GM15510 (cell line): ENCODE data around the gene TMBIM6.

ENCODE experiments used
- POLR2A ChIP-seq: IDR thresholded peaks from 3 replicates; pipeline ENCODE4 v1.6.1; 2011; ENCODE audit warnings: borderline replicate concordance; ENCODE audit not compliant: insufficient read length; ENCODE audit errors: extremely low read depth

The TMBIM6 gene

DNA sequence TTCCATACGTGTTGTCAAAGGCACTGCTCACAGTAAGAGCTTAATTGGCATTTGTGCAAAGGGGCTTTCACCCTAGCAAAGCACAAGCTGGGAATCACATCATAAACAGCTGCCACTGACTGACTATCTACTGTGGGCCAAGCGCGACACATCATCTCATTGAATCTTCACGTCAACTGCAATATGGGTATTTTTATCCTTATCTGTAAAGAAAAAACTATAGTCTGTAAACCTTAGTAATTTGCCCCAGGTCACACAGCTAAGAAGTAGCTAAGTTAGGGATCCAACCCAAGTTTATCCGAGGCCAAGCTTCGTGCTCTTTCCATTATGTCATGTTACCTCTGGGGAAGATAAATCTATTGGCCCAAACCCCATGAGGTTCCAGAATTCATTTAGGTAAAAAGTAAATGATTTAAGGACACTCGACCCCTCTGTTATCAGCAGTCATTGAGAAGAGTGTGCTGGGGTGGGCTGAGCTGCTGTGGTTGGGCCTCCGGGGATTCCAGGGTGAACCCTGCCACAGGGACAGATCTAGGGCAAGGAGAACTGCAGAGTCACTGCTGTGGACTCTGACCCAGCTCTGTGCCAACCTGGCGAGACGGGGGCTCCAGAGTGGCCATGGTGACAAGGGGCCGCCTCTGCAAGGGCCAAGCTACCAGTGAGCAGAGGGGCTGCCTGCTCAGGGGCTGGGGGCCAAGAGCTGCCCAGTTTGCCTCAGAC, 59.2 kb downstream of the TMBIM6 start:
- TF ChIP-seq POLR2A: no peak

DNA sequence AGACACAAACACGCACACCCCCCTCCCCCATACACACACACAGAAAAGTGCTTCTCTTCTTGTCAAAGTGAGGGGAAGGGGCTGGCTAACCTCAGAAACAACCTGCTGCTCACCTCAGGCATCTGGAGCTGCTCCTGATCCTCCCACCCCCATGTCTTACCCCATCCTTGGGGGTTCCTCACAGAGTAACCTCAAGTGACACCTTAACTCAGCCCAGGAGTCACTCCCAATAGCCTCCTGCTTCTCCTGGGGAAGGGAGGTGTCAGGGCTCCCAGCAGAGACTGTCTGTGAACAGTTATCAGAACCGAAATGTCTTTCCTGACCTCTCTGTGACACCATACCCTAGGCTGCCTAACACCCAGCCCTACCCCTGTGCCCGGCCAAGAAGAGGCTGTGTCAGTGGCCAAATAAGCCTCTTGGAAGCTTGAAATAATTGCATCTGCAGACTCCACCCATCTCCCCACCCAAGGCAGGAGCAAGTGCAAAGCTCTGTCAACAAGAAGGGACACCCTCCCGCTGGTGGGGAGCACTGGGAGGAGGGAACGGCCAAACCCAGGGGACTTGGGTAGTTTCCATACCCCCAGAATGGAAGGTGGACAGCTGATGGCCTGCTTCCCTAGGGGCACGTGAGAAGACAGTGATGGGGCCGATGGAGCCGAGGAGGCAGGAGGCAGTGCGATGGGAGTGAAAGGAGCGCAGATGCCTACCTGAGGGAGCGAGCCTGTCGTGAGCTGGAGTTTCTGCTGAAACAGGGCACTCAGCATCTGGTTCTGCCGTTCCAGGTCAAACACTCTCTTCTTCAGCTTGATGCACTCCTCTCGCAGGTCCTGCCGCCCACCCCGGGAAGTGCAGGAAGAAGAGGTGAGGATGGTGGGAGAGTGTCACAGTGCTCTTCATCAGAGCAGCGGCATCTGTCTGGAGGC, 60.0 kb downstream of the TMBIM6 start:
- TF ChIP-seq POLR2A: no peak

DNA sequence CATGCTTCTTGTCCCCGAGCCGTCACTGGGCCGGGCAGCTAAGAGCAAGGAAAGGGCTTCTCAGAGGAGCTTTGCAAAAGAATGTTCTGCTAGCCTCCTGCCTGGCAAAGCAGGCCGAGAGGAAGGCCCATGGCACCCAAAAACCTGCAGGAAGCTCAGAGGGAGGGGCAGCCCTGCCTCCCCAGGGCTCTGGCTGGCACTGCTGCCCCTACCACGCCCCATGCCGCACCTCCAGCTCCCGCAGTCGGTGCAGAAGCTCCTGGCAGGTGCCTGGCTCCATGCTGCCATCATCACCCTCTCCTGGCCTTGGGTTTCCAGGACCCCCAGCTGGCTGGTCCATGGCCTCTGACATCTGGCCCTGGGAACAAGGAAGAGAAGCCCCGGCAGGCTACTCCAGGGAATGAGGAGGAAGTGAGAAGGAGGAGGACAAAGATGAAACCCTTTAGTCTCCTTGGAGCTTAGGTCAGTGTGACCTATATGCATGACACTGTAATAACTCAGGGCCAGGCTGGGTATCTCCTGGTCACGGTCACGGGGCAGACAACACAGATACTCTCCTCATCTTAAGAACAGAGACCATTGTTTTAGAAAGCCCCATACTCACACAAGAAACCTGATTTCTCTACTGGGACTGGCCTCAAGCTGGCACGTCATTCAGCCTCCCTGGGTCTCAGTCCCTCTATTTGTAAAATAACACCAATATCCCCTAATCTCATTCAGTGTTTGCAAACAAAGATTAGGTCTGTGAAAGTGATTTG, 62.5 kb downstream of the TMBIM6 start:
- no peak for TF ChIP-seq POLR2A

GRCh38 chr12:49804821-49805220, 63.5 kb downstream of the TMBIM6 start:
- TF ChIP-seq POLR2A: no peak

GRCh38 chr12:49805409-49805808, 64.1 kb downstream of the TMBIM6 start:
- no peak for TF ChIP-seq POLR2A

GRCh38 chr12:49806321-49806813, 65.0 kb downstream of the TMBIM6 start:
- no peak for TF ChIP-seq POLR2A

DNA sequence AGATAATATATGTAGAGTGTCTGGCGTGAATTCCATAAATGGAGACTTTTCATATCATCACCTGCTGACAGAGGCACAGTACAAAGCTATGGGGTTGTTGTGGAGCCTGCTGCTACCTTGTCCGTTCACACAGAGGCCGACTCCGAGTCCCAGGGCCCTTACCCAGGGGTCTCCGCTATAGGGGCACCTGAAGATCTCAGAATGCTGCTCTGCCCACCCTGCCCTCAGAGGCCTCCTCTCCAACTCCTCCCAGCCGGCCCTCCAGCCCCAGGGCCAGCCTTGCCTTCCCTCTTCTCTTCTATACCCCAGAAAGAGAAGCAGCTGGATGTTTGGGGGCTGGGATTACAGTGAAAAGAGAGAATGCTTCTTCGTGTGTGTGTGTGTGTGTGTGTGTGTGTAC, 65.5 kb downstream of the TMBIM6 start:
- TF ChIP-seq POLR2A: no peak

DNA sequence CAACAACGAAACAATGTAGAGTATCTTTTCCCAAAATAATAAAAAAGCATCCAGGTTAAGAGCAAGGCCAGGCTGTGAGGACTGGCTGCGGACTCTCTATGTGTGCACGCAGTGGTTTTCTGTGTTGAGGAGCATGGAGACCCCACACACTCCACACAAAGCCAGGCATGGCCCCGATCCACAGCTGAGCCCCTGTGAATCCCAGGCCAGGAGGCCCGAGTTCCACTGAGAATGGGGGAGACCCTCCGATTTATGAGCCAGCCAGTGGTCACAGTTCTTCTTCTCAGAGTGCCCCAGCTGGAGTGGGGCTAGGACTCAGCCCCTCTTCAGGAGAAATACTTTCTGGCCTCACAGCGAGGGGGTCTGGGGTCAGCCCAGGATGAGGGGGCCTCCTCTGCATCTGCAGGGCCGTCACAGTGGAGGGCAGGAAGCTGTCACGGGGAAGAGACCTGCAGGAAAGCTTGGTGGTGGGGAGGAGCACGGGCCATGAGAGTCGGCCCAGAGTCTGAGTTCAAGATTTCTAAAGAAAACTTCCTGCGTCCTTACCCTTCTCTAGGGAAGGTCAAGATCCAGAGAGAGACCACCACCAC, 66.7 kb downstream of the TMBIM6 start:
- no peak for TF ChIP-seq POLR2A

- TF ChIP-seq POLR2A: no peak
Measured at GRCh38 chr12:49808686-49809380, 67.5 kb downstream of the TMBIM6 start.

- no peak for TF ChIP-seq POLR2A
Measured at GRCh38 chr12:49809381-49809905, 68.1 kb downstream of the TMBIM6 start.

- no peak for TF ChIP-seq POLR2A
Measured at GRCh38 chr12:49809906-49810389, 68.6 kb downstream of the TMBIM6 start.

DNA sequence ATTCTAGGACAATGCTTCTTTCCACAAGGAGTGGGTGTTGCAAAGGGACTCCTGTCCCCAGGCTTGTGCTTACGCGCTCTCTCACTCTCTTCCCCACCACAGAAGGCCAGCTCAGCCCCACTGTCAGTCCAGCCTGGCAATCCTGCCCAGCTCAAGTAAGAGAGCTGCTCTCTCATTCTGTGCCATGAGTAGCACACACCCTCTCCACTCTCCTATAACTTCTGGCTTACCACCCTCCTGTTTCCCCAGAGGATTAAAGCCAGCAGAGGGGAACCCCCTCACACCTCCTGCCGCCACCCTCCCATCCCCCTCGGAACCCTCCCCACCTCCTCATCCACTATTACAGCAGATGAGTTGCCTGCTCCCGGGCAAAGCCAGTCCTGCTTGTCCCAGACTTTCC, 69.8 kb downstream of the TMBIM6 start:
- no peak for TF ChIP-seq POLR2A

DNA sequence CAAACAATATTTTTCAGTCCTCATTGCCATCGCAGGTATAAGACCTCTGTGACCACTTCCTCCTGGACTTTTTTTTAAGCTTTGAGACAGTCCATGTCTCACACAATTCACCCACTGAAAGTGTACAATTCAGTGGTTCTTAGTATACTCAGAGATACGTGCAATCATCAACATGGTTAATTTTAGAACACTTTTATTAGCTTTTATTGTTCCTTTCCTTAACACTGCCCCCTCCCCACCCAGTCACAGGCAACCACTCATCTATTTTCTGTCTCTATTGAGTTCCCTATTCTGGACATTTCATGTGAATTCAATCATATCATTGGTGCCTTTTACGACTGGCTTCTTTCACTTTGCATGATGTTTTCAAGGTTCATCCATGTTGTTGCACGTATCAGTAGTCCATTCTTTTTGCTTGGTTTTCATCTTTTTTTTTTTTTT, 70.6 kb downstream of the TMBIM6 start:
- TF ChIP-seq POLR2A: no peak

GRCh38 chr12:49813131-49813530, 71.8 kb downstream of the TMBIM6 start:
- TF ChIP-seq POLR2A: no peak
